ENCODE results near the gene SLC27A1. TPM values are rescaled to one million over a fixed set of nuclear protein-coding genes. Genes with fewer than 3 reads are reported as not detected.
A peak's percentile ranks its signal among the peaks of the same experiment; 100 is the strongest.
"Not testable (repeated sequence)": the region's sequence is repeated elsewhere in the genome, so short reads cannot be mapped to it uniquely, and the experiment has no call there.

SLC27A1 gene
- total RNA-seq, 1 experiment from 2014 or later = 6.5 TPM

GRCh38 chr19:17473041-17473440, 2.7 kb downstream of the SLC27A1 start:
- H3K36me3 ChIP-seq = no peaks in the 10 kb centered on the region
- no peaks in the 10 kb centered on the region for H3K9me3 ChIP-seq
- DNase-seq = peak; percentile 32
- no peak overlapping the region for H3K4me3 ChIP-seq
- H3K27me3 ChIP-seq = no peaks in the 10 kb centered on the region

GRCh38 chr19:17475011-17475540, 4.8 kb downstream of the SLC27A1 start:
- H3K36me3 ChIP-seq, H3K9me3 ChIP-seq, DNase-seq, H3K4me3 ChIP-seq, H3K27me3 ChIP-seq: not testable (repeated sequence)

GRCh38 chr19:17475541-17476115, 5.3 kb downstream of the SLC27A1 start:
- DNase-seq = no peak
- H3K36me3 ChIP-seq = no peaks in the 10 kb centered on the region
- no peak overlapping the region for H3K4me3 ChIP-seq
- no peaks in the 10 kb centered on the region for H3K9me3 ChIP-seq
- no peaks in the 10 kb centered on the region for H3K27me3 ChIP-seq

GRCh38 chr19:17479325-17479791, 9.0 kb downstream of the SLC27A1 start:
- Histone ChIP-seq H3K9me3 (no peaks in the 10 kb centered on the region), H3K27me3 (no peaks in the 10 kb centered on the region), H3K4me3 (no peak overlapping the region), H3K36me3 (no peaks in the 10 kb centered on the region)
- DNase-seq = peak; percentile 72

GRCh38 chr19:17481986-17482385, 11.7 kb downstream of the SLC27A1 start:
- H3K36me3 ChIP-seq = no peaks in the 10 kb centered on the region; the same call in 1 of the 2 replicates
- no peak overlapping the region for H3K4me3 ChIP-seq
- H3K27me3 ChIP-seq = no peaks in the 10 kb centered on the region
- no peaks in the 10 kb centered on the region for H3K9me3 ChIP-seq
- DNase-seq = no peak

- no peak overlapping the region for H3K4me3 ChIP-seq
- H3K9me3 ChIP-seq = no peaks in the 10 kb centered on the region
- H3K36me3 ChIP-seq = no peaks in the 10 kb centered on the region; the same call in 1 of the 2 replicates
- H3K27me3 ChIP-seq = no peaks in the 10 kb centered on the region
- DNase-seq = no peak
Observed at GRCh38 chr19:17482877-17483604, 12.7 kb downstream of the SLC27A1 start.

GRCh38 chr19:17483605-17484002, 13.3 kb downstream of the SLC27A1 start:
- DNase-seq = no peak

GRCh38 chr19:17484520-17485185, 14.3 kb downstream of the SLC27A1 start:
- H3K4me3 ChIP-seq = no peak overlapping the region
- no peaks in the 10 kb centered on the region for H3K27me3 ChIP-seq
- H3K9me3 ChIP-seq = no peaks in the 10 kb centered on the region
- H3K36me3 ChIP-seq = no peaks in the 10 kb centered on the region; the same call in 1 of the 2 replicates
- DNase-seq = no peak

More at GRCh38 chr19:17483605-17484002, 13.3 kb downstream of the SLC27A1 start:
- Histone ChIP-seq H3K4me3 (no peak overlapping the region), H3K9me3 (no peaks in the 10 kb centered on the region), H3K36me3 (no peaks in the 10 kb centered on the region; the same call in 1 of the 2 replicates), H3K27me3 (no peaks in the 10 kb centered on the region)

- H3K36me3 ChIP-seq = no peaks in the 10 kb centered on the region; the same call in 1 of the 2 replicates
- H3K9me3 ChIP-seq = no peaks in the 10 kb centered on the region
- H3K27me3 ChIP-seq = no peaks in the 10 kb centered on the region
- no peak for DNase-seq
- H3K4me3 ChIP-seq = no peak overlapping the region
Observed at GRCh38 chr19:17486545-17487240, 16.4 kb downstream of the SLC27A1 start.

- DNase-seq = no peak
- H3K9me3 ChIP-seq = no peaks in the 10 kb centered on the region
- no peak overlapping the region for H3K4me3 ChIP-seq
- H3K27me3 ChIP-seq = no peaks in the 10 kb centered on the region
- H3K36me3 ChIP-seq = no peaks in the 10 kb centered on the region; the same call in 1 of the 2 replicates
Observed at GRCh38 chr19:17487284-17488121, 17.2 kb downstream of the SLC27A1 start.

GRCh38 chr19:17488593-17489391, 18.5 kb downstream of the SLC27A1 start:
- H3K9me3 ChIP-seq = no peaks in the 10 kb centered on the region
- no peaks in the 10 kb centered on the region for H3K27me3 ChIP-seq
- H3K36me3 ChIP-seq = no peaks in the 10 kb centered on the region; the same call in 1 of the 2 replicates
- DNase-seq = peak; percentile 63
- H3K4me3 ChIP-seq = no peak overlapping the region

GRCh38 chr19:17489392-17490030, 19.2 kb downstream of the SLC27A1 start:
- H3K36me3 ChIP-seq = no peaks in the 10 kb centered on the region; the same call in 1 of the 2 replicates
- H3K9me3 ChIP-seq = no peaks in the 10 kb centered on the region
- DNase-seq = no peak
- no peak overlapping the region for H3K4me3 ChIP-seq
- H3K27me3 ChIP-seq = no peaks in the 10 kb centered on the region

- H3K4me3 ChIP-seq = no peak overlapping the region
- H3K9me3 ChIP-seq = no peaks in the 10 kb centered on the region
- H3K27me3 ChIP-seq = no peaks in the 10 kb centered on the region
- H3K36me3 ChIP-seq = no peaks in the 10 kb centered on the region; the same call in 1 of the 2 replicates
- no peak for DNase-seq
Observed at GRCh38 chr19:17490411-17490810, 20.1 kb downstream of the SLC27A1 start.

GRCh38 chr19:17491287-17491686, 21.0 kb downstream of the SLC27A1 start:
- Histone ChIP-seq H3K36me3 (no peaks in the 10 kb centered on the region; the same call in 1 of the 2 replicates), H3K4me3 (no peak overlapping the region), H3K9me3 (no peaks in the 10 kb centered on the region), H3K27me3 (no peaks in the 10 kb centered on the region)
- DNase-seq = no peak

All from MG63 (cell line).